Embryonic facial prominence (tissue), 1 donor: Measurements from ENCODE around the gene GGT1.
"Not testable (repeated sequence)": the region's sequence is repeated elsewhere in the genome, so short reads cannot be mapped to it uniquely, and the experiment has no call there.

Source experiments
- DNase-seq: peaks from one replicate; pipeline ENCODE4 v3.0.0-alpha.2; 2016; ENCODE audit errors: extremely low spot score

The GGT1 gene

DNA sequence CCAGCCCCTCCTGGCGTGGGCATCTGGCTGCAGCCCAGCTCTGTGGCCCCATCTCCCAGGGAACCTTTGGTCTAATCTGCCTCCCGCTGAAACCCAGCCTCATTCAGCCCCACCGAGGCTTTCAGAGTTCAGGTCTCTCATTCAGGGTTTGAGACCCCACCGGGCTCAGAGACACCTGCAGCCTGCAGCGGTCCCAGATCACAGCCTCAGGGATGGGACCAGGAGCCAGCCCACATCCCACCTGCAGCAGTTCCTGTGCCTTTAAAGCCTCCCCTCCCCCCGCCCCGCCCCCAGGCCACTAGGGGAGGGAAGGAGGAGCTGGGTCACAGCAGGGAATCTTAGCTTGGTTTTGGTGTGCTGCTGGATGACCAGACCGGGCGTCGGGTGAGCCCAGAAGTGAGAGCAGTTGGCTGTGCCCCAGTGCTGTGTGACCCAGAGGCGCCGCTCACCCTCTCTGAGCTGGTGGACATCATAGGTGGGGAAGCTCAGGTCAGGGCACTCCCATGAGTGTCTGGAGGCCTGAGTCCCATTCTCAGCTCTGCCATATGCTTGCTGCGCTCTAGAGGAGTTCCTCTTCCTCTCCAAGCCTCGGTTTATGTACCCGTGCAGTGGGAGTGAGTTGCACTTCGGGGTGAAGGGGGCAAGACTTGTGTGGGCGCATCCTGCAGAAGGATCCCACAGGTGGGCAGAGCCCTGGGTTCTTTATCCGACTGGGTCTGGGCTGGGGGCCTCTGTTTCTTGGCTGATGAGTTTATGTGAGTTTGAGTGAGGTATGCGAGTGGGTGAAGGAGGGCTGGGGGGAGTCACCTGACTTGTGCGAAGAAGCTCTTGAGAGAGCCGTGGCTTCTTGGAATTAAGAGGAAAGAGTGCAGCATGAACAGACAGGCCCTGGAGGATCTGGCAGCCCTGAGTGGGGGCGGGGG, at the start of gene GGT1:
Gene GGT1, plus strand, starts transcription at position 347 of the 923 bp plus-strand sequence. CDS start 7,889 bp downstream, outside the sequence.
- not testable (repeated sequence) for DNase-seq

DNA sequence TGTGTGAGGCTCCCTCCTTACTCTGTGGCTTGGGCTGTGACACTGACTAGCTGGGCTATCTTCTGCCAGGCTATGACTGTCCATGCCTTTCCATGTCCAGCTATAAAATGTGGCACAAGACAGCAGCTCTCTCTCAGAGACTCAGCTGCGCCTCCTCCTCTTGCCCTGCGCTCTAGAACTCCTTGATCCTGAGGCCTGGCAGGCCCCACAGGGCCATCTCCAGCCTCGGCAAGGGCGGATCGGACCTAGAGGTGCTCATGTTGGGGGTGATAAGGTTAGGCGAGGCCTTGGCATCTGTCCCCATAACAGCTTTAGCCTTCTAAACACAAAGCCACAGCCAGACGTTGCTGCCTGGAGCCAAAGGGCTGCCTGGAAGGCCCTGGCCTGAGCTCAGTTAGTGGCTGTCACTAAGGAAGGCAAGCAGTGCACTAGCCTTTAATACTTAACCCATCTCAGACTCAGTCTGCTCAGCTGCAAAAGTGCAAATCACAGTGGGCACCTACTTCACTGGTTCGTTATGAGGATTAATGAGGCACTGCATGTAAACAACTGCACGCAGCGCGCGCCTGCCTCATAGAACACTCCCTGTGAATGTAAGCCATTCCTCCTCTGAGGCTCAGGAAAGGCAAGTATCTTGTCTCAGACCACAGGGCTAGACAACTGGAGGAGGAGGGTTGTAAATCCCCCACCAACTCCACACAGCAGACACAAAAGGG, 49.2 kb upstream of the GGT1 start:
- DNase-seq: no peak

DNA sequence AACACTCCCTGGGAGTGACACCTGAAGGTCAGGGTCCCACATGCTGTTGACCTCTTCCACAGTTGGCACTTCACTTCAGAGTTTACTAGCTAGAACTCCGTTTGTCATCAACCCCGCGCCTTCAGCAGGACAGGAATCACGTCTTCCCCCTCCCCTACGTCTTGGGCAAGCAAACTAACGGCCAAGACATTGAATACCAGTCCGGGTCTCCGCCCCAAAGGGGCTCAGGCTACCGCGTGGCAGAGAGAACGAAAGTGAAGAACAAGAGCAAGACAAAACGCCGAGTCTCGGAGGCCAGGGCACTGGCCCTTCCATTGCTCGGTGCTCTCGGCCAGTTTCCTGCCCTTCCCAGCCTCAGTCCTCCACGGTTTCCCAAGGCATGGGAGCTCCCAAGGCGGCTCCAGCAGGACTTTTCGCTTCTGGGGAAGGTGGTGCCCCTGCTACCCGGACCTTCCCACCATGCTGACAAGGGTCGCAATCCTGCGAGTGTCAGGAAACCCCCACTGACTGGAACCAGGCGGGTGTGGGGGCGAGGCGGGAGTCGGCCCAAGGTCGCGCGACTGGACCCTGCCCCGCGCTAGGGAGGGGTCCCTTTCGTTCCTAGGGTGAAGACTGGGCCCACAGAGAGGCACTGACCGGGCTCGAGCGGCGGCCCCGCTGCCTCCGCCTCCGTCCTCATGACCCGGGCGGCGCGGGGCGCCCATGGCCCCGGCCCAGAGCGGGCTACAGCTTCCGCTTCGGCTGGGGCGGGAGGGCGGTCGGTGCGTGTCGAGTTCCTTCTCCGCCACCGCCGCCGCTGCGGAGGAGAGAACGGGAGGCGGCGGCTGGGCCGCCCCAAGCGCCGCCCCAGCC, 48.5 kb upstream of the GGT1 start, which contains the start of gene GUCD1:
Gene GUCD1, minus strand, starts transcription at position 826 of the 852 bp plus-strand sequence. Its CDS starts 147 bp downstream, at position 679.
- DNase-seq: no peak

DNA sequence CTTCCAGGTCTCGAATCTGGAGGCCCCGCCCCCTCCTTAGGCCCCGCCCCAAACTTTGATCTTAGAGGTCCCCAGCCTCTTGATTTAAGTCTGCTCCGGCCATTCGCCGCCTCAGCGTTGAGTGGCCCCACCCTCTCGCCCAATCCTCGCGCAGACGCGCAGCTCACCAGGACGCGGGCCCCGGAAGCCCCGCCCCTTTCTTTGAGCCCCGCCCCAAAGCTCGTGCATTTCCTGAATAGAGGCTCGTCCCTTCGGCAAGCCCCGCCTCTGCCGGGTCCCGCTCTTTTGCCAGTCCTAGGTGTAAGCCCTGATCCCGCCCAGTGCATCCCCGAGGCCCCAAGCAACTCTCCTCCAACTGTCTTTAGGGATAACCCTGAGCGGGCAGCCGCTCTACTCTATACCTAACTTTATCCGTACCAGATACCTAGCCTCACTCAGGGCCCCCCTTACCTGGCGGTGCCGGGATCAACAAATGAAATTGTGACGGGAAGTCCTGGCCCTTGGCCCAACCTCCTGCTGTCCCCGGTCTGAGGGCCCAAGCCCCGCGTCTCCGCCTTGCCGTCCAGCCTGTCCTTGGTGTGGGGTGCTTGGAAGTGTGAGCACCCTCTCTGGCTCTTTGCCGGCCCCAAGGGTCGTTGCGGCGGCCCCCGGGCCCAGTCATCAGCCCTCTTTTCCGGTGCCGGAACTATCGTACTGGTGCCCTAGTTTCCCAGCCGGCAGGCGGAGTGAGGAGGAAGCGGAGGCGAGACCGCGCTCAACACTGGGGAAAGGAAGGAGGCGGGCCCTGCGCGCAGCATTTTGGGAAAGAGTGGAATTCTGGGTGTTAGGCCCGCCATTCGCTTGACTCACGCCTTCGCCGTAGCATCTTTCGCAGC, 47.6 kb upstream of the GGT1 start, which contains the start of gene SNRPD3:
Gene SNRPD3, plus strand, starts transcription at position 835 of the 875 bp plus-strand sequence. CDS start 1,676 bp downstream, outside the sequence.
- peak; percentile 94 for DNase-seq

DNA sequence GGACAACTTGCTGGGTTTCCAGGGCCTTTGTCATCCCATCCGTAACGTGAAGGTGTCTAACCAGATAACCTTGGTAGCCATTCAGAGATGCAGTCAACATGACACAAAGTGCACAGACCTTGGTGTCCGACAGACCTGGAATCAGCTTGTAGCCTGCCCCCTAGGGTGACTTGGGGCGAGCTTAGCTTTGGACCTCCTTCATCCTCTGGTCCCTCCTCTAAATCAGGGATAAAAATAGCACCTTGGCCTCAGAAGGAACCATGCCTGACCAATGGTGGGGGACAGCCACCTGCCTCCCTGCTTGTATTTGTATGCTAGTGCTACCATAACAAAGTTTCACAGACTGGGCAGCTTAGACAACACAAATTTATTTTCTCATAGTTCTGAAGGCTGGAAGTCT, 43.5 kb upstream of the GGT1 start:
- no peak for DNase-seq

DNA sequence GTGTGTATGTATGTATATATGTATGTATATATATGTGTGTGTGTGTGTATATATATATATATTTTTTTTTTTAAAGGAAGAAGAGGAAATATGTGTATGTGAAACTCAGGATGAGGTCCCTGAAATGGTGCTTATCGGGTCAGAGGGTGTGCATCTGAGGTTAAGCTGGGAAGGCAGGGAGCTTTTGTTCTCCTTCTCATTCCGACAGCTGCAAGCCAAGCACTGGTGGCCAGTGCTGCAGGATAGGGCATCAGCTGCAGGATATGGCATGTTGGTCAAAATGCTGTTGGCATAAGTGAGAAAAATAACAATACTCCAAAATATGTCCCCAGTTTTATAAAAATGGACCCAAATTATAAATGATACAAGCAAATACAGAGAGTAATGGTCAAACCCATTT, 39.7 kb upstream of the GGT1 start:
- DNase-seq: no peak

DNA sequence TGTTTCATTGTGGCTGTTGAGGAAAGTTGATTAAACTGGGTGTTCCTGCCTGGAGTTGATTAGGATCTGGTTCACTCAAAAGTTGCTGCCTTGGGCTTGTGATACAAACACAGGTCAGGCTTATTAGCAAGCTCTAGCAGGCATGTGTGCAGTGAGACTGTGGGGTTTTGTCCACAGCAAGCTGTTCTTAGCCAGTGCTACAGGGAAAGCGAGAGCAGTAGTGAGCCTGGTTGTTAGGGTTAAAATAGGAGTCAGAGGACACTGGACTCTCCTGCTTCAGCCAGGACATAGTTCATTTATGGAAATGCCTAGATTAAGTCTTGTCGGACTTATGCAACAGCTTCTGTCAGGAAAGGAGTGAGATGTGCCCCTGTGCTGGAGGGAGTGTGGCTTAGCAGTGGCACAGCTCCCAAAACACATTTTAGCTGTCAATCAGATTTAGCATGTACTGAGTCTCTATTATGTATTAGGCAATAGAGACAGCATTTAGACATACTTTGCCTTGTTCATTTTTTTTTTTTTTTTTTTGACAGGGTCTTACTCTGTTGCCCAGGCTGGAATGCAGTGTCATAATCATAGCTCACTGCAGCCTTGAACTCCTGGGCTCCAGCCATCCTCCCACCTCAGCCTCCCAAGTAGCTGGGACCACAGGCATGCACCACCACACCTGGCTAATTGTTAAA, 38.5 kb upstream of the GGT1 start:
- DNase-seq: no peak

DNA sequence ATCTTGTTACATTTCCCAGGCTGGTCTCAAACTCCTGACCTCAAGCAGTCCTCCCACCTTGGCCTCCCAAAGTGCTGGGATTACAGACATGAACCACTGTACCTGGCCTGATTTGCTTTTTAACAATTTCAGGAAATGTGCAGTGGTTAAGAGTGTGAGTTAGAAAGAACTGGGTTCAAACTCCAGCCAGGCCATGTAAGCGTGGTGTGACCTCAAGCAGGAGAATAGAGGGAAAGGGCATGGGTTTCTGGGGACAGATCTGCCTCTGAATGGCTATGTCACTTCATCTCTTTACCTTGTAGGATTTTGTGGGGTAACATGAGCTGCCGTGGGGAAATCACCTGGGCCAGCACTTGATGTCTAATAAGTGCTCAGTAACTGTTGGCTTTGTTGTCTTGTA, 37.9 kb upstream of the GGT1 start:
- DNase-seq: no peak

DNA sequence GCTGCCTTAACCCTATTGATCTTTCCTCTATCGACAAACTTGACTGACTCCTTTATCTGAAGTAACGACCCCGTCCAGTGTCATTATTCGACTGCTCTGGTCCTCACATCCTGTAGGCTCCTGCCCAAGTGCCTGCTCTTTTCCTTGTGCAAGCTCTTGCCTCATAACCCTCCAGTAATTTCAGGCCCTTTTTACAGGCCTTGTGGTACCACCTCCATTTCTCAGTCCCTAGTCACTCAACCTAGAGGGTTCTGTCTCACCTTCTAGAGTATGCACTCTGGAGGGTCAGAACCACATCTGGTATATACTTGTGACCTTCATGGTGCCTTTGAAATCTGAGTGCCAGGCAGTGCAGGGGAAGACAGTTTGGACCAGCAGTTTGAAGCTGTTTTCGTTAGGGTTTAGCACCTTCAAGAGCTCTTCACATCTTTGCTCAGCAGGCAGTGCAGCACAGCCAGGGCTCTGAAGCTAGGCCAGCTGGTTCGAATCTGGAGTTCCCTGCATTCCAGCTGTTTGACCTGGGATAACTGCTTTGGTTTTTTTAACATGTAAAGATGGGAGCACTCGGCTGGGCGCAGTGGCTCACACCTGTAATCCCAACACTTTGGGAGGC, 36.0 kb upstream of the GGT1 start:
- no peak for DNase-seq

DNA sequence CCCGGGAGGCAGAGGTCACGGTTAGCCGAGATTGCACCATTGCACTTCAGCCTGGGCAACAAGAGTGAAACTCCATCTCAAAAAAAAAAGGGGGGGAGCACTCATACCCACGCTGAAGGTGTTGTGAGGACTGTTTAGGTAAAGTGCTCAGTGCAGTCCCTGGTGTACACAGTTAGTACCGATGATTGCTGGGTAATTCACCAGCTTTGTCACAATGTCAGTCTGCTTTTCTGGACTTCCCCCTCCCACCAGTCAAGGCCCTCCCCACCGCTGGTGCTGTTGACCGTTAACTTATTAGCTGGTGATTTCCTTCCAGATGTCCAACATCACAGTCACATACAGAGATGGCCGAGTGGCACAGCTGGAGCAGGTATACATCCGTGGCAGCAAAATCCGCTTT, 35.3 kb upstream of the GGT1 start:
- no peak for DNase-seq

DNA sequence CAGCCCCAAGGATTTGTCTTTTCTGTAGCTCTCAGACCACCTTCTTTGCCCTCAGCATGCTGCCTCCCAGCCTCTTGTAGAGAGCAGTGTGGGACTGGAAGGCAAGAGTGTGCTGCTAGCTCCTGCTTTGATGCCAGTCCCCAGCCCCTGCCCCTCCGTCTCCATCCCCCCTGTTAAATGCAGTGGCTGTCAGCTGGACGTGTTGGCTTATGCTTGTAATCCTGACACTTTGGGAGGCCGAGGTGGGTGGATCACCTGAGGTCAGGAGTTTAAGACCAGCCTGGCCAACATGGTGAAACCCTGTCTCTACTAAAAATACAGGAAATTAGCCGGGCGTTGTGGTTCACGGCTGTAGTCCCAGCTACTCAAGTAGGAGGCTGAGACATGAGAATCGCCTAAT, 31.7 kb upstream of the GGT1 start:
- no peak for DNase-seq

DNA sequence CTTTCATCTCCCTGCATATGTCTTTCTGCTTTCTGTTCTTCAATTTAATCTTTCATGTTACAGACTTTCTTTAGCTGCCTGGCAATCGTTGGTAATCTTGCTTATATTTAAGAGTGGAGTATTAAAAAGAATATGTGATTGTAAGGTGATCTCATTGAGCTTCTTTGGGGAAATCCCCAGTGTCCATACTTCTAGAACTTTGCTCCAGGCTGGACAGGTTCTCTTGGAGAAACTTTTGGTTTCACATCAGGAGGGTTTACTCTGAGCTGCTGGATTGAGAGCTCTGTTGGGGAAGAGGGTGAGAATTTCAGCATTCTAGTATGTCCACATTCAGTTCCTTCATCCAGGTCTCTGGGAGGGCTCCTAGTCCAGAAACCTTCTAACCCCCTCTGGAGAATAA, 26.2 kb upstream of the GGT1 start:
- DNase-seq: no peak

DNA sequence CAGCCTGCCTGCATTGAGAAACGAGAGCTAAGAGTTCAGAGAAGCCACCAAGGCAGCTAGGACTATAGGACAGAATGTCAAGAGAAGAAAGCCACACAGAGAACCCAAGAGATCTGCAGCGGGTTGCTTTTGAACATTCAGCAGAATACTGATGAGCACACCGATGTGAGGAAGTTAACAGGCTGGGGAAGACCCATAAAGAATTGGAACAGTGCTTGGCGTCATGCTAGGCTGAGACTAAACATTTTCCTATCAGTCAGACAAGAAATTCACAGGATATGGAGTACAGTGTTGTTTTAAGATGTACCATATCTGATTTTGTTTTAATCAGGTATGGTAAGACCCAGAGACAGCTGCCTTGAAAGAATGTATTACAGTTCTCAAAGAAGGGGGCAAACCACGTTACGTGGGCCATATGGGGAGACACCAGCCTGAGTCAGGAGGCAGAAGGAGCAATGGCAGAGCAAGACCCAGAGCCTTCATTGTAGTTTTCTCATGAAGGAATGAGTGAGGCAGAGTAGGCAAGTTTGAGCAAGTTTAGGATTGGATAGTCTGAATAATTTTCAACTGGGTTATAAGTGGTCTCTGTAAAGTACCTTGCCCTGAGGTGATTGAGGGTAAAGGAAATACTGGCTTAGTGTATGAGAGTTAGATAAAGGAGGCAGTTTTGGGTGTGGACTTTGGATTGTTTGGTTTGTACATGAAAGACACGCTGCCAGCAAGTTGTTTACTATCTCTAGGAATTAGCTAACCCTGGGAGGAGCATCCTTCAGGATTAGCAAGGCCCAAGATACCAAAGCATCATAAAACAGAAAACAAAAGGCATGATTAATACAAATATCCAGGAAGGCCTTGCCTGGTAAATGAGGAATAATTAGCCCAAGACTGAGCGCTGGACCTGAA, 24.4 kb upstream of the GGT1 start:
- no peak for DNase-seq

DNA sequence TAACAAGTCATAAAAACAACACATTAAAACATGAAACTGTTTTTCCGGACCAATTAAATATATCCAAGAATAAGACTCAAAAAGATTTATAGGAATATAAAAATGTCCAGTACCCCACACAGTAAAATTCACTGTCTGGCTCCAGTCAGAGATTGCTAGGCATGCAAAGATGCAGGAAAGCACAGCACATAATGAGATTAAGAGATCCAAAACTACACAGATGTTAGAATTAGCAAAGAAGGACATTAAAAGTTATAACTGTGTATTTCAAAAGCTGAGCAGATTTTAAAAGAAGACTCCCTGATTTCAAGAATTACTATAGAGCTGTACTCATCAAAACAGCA, 23.8 kb upstream of the GGT1 start:
- no peak for DNase-seq

DNA sequence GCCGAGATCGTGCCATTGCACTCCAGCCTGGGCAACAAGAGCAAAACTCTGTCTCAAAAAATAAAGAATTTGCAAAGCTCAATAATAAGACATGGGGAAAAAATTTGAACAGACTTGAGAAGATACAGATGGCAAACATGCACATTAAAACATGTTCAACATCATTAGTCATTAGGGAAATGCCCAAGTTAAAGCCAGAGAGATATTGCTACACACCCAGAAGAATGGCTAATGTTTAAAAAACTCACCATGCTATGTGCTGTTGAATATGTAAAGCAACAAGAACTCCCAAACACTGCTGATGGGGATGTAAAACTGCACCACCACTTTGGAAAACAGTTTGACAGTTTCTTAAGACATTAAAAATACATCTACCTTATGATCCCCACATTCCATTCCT, 22.7 kb upstream of the GGT1 start:
- no peak for DNase-seq

DNA sequence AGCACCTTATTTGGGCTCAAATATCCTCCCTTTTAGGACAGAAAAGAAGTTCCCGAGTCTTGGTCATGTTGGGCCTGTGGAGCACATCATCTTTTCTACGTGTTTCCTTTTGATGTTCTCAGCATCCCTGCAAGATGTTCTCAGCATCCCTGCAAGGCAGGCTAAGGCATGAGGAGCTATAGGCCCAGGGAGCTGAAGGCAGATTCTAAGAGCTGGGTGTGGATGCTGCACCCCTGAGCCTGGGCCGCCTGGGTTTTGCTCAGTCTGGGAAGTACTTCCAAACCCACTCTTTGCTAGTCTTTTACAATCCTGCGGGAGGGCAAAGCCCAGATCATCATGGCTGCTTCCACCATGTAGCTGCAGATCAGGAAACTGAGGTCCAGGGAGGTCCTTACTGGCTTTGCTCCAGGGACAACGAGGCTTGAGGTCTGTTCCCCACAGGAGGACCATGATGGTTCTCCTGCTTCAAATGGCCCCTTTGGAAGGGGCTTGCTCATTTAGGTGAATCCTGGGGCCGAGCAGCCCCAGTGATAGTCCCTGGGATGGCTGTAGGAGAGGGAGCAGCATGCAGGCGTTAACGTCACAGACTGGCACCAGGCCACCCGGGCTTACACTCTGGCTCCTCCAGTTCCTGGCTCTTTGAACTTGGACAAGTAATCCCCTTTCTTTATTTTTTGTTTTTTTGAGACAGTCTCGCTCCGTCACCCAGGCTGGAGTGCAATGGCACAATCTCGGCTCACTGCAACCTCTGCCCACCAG, 20.8 kb upstream of the GGT1 start:
- no peak for DNase-seq

DNA sequence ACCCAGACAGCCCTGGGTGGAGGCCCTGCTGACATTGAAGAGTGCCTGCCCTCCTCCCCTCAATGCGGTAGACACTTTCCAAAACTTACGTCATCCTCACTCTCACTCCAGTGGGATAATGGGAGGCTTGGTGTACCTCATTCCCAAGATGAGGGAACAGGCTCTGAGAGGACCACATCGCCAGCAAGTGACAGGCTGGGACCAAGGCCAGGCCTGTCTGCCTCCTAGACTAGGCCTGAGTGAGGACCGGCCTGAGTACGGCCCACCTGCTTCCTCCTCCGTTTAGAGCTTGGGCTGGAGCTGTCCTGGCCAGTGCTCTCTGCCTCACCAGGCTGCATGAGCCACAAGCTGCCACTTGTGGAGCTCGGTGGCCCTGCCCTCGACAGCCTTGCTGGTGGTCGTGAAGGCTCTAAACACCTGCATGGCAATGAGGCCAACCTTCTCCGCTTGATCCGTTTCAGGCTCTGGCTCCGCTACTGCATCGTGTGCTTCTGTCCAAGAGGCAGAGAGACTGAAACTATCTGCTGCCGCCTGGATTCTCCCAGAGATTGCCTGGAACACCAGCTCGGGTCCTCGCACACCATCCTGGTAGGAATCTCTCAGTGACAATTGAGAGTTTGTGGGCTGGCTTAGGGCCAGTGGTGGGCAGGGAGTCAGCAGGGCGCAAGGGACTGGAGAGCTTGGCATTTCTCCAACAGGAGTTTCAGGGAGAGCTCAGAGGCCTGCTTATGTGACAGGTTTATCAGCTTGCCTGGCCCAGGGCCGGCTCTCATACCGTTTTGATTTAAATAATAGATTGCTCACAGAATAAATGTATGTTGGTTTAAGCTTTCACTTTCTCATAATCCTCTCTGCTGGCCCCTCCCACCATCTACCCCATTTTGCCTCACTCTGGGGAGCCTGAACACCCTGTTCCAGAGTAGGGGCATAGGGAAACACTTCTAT, 19.5 kb upstream of the GGT1 start:
- DNase-seq: no peak
